Body of pancreas (tissue), 4 donors: Measurements from ENCODE around the gene WDFY3. TPM values are rescaled to one million over a fixed set of nuclear protein-coding genes. Genes with fewer than 3 reads are reported as not detected.

Experiments used
- ATAC-seq: fragments of 150-250 bp; one replicate; pipeline ENCODE4 v1.9.1; 2016
- DNase-seq, 4 donors: peaks; one replicate each; pipeline ENCODE4 v3.0.0-alpha.2; 2019
- H3K27ac ChIP-seq, 4 donors: fragments of 200-600 bp; sonication (generic); 1 replicate in 3 of 4; 2 replicates in 1 of 4; pipeline versions ENCODE4 v1.5.1 to v1.6.1; 2016 to 2019; ENCODE audit warnings: mild to moderate bottlenecking in 1 of 4, mixed read lengths in 1 of 4, moderate library complexity in 1 of 4
- H3K27me3 ChIP-seq, 2 donors: fragments of 200-600 bp; sonication (generic); one replicate each; pipeline ENCODE4 v1.6.0; 2016; ENCODE audit warnings: mild to moderate bottlenecking in 1 of 2
- H3K36me3 ChIP-seq, 2 donors: fragments of 200-600 bp; sonication (generic); replicated peaks in 1 of 2; 2 replicates each; pipeline ENCODE4 v1.5.1; 2016; ENCODE audit warnings: low read depth in 2 of 2; ENCODE audit not compliant: insufficient read depth in 1 of 2
- H3K4me1 ChIP-seq: fragments of 200-600 bp; sonication (generic); one replicate; pipeline ENCODE4 v1.6.0; 2016
- H3K4me3 ChIP-seq, 2 donors: fragments of 200-600 bp; sonication (generic); 1 replicate in 1 of 2; 2 replicates in 1 of 2; pipeline ENCODE4 v1.5.1; 2016 to 2019
- H3K9me3 ChIP-seq, 3 donors: fragments of 200-600 bp; sonication (generic); 1 replicate in 2 of 3; 2 replicates in 1 of 3; pipeline ENCODE4 v1.5.1; 2016
- POLR2A ChIP-seq, 3 donors: fragments of 450-650 bp; IDR thresholded peaks; one replicate each; pipeline ENCODE4 v1.6.1; 2016; ENCODE audit warnings: antibody characterized with exemption in 3 of 3, mild to moderate bottlenecking in 2 of 3
- WGBS, 2 donors: methylation state at CpG; one replicate each; pipeline ENCODE4 v1.1.5; 2017; 5-methylcytosine and 5-hydroxymethylcytosine counted together
- intact Hi-C: fragments of 100-400 bp; cut with DNase I; formaldehyde crosslinking; loops from one replicate; pipeline ENCODE4 v1.15.1; 2023
- total RNA-seq, 2 donors: library from RNA; depleted of rRNA; stranded (reverse); fragments of >200 nt; gene quantifications; one replicate each; pipeline ENCODE4 v1.1.0, GENCODE V29; 2016
- TF ChIP-seq, protein P1 (sequence below), 7 experiments: fragments of 450-650 bp in 4 of 7; fragments of 200-600 bp in 3 of 7; sonication (generic) in 3 of 7; IDR thresholded peaks; one replicate each; pipeline ENCODE4 v1.5.1; 2016 to 2019; ENCODE audit warnings: antibody characterized with exemption in 7 of 7

Gene WDFY3
- total RNA-seq, 2 donors from 2014 or later, result 36.1 to 55.0 TPM

DNA sequence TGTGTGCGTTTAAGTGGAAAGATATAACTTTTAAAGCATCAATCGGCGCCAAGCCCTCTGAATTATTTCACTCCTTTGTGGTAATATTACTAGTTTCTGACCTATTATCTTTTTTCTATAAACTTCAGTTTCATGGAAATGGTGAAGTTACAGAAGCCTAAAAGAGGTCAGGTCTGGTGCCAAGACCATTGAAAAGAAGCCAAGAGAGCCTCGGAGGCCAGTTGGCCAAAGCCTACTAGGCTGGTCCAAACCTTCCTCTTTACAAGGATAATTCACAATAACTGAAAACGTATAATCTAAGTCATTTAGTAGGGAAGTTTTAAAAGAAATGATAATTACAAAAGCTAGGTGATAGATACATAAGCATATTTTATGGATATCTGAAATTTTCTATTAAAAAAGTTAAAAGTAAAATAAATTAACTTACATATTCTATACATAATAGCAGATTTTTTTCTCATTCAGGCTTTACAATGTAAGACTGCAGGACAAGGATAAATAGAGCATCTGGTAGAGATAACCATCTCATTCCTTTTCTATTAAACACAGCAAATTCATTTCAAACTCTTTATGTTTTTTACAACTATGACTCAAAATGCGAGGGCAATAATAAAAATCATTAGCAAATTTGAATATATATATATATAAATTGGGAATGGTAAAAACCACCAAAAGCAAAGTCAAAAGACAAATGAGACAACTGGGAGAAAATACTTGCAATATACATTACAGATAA is 49.2 kb downstream of the WDFY3 start:
- intact Hi-C loops, result no loop called here
- no peaks in the 10 kb centered on the region for H3K36me3 ChIP-seq
- 82% methylated on average over 6 of the region's 6 CpGs for WGBS, 2 donors
- H3K27ac ChIP-seq, result no peak overlapping the region
- H3K9me3 ChIP-seq, result no peaks in the 10 kb centered on the region
- TF ChIP-seq, protein P1, sequence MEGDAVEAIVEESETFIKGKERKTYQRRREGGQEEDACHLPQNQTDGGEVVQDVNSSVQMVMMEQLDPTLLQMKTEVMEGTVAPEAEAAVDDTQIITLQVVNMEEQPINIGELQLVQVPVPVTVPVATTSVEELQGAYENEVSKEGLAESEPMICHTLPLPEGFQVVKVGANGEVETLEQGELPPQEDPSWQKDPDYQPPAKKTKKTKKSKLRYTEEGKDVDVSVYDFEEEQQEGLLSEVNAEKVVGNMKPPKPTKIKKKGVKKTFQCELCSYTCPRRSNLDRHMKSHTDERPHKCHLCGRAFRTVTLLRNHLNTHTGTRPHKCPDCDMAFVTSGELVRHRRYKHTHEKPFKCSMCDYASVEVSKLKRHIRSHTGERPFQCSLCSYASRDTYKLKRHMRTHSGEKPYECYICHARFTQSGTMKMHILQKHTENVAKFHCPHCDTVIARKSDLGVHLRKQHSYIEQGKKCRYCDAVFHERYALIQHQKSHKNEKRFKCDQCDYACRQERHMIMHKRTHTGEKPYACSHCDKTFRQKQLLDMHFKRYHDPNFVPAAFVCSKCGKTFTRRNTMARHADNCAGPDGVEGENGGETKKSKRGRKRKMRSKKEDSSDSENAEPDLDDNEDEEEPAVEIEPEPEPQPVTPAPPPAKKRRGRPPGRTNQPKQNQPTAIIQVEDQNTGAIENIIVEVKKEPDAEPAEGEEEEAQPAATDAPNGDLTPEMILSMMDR (IDR thresholded peaks at IDR 0.05), result no peak
- TF ChIP-seq POLR2A (IDR thresholded peaks at IDR 0.05), result no peak
- H3K27me3 ChIP-seq, result no peaks in the 10 kb centered on the region
- H3K4me1 ChIP-seq, result peaks cover 16% of the 10 kb centered on the region
- no peak overlapping the region for H3K4me3 ChIP-seq
- ATAC-seq (no peak), DNase-seq (no peak)

DNA sequence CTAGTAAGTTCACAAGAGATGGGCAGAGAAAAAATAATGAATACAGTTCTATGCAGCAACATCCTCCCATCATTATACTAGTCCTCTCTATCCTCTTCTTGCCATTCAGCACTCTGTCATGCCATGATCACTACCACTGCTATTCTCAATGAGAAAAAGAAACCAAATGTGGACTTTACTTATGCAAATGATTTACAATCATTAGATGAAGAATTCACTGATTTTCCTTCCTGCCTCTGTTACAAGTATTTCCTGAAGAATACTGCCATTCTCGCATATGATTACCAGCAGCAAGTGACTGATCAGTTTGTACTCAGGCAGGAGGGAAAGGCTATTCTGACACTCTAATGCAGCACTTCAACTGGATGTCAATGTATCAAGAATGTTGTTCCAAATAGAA is 50.3 kb downstream of the WDFY3 start:
- intact Hi-C loops, result no loop called here
- 77 to 81% methylated on average over 1 of the region's 1 CpG for WGBS, 2 donors

DNA sequence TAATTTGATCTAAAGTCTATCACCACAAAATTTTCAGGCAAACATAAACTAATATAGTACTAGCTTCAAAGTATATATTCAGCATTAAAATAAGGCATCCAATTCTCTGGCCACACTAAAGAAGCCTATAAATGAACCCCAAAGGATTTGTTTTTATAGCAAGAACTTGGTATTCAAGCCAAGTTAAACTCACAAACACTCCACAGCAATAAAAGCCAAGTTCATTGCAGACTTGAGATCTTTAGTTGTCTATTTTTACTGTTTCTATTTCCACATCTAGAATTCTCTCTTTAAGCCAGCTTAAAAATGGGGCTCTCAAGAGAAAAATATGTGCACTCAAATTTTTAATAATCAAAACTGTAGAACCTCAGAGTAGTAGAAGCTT is 51.1 kb downstream of the WDFY3 start:
- Histone ChIP-seq H3K9me3 (no peaks in the 10 kb centered on the region), H3K36me3 (no peaks in the 10 kb centered on the region), H3K4me3 (no peak overlapping the region), H3K4me1 (peaks cover 16% of the 10 kb centered on the region), H3K27ac (peak overlapping the region in 1 of 4 donors; percentile 1), H3K27me3 (no peaks in the 10 kb centered on the region)
- no peak for TF ChIP-seq POLR2A (IDR thresholded peaks at IDR 0.05)
- TF ChIP-seq, protein P1 (IDR thresholded peaks at IDR 0.05), result no peak
- DNase-seq, result no peak
- no peak for ATAC-seq
- intact Hi-C loops, result no loop called here

More for the DNA sequence above, 50.3 kb downstream of the WDFY3 start:
- Histone ChIP-seq H3K9me3 (no peaks in the 10 kb centered on the region), H3K27ac (no peak overlapping the region), H3K27me3 (no peaks in the 10 kb centered on the region), H3K4me1 (peaks cover 16% of the 10 kb centered on the region), H3K4me3 (no peak overlapping the region), H3K36me3 (no peaks in the 10 kb centered on the region)
- no peak for ATAC-seq
- no peak for TF ChIP-seq POLR2A (IDR thresholded peaks at IDR 0.05)
- TF ChIP-seq, protein P1 (IDR thresholded peaks at IDR 0.05), result no peak
- no peak for DNase-seq

DNA sequence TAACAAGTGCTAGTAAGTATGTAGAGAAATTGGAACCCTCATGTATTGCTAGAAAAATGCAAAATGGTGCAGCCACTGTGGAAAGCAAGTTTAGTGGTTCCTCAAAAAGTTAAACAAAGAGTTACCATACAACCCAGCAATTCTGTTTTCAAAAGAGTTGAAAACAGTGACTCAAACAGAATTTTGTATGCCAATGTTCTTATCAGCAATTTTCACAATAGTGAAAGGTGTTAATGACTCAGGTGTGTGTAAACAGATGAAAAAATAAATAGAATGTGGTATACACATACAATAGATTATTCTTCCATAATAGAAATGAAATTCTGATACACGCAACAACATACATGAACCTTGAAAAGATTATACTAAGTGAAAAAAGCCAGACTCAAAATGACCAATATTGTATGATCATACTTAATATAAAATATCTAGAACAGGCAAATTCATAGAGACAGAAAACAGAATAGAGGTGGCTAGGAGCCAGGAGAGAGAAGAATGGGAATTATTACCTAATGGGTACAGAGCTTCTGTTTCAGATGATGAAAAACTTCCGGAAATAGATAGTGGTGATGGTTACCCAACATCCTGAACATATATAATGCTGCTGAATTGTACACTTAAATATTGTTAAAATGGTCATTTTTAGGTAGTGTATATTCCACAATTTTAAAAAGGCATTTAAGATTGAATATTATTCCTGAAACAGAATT is 51.6 kb downstream of the WDFY3 start:
- no peak for TF ChIP-seq POLR2A (IDR thresholded peaks at IDR 0.05)
- TF ChIP-seq, protein P1 (IDR thresholded peaks at IDR 0.05), result no peak
- Histone ChIP-seq H3K4me1 (peaks cover 16% of the 10 kb centered on the region), H3K4me3 (no peak overlapping the region), H3K27ac (peak overlapping the region in 1 of 4 donors; percentile 16), H3K27me3 (no peaks in the 10 kb centered on the region), H3K36me3 (no peaks in the 10 kb centered on the region), H3K9me3 (no peaks in the 10 kb centered on the region)
- ATAC-seq, result no peak
- DNase-seq, result no peak
- intact Hi-C loops, result no loop called here
- 77 to 81% methylated on average over 2 of the region's 2 CpGs for WGBS, 2 donors
